Measurements from ENCODE around the gene ATE1. TPM values are rescaled to one million over a fixed set of nuclear protein-coding genes. Genes with fewer than 3 reads are reported as not detected.

Gene ATE1
- total and polyA plus RNA-seq, 9 donors = 8.9 to 36.6 (median 31.2) TPM

DNA sequence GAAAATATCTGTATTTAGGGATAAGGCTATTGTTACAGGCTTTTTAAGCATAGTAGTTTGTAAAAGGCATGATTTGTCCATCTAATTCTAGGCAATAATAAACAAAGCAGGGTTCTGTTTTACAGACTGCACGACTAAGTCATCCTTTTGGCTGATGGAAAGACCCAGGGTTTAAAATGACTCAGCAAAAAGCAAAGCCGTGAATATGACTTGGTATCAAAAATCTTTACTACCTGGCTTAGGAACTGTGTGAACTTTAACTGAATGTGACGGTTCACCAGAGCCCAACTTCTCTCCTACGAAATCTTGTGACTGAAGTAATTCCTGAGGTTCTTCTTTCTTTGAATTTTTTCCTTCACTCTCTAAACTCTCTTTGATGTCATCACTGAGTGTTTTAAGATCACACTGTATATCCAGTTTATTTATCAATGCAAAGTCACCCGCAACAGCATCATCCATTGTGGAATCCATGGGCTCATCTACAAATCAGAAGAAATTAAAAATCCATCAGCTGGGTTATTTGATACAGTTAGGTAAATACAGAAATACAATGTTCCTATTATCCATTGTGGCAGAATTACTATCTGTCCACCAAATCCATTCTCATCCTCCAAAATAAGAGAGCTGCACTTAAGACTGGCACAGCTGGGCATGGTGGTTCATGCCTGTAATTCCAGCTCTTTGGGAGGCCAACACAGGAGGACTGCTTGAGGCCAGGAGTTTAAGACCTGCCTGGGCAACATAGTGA lies 17.0 kb downstream of the ATE1 start:
- H3K4me3 ChIP-seq = no peak overlapping the region
- WGBS, 3 donors = 62 to 66% (median 64%) methylated on average over 5 of the region's 5 CpGs
- H3K9me3 ChIP-seq = no peaks in the 10 kb centered on the region
- H3K27ac ChIP-seq = no peak overlapping the region
- DNase-seq = no peak
- H3K36me3 ChIP-seq = no peaks in the 10 kb centered on the region
- no peaks in the 10 kb centered on the region for H3K27me3 ChIP-seq
- intact Hi-C loops (cut with DNase I) = no loop called here
- H3K4me1 ChIP-seq (ENCODE audit: insufficient read depth) = no peaks in the 10 kb centered on the region
- TF ChIP-seq EP300 (IDR thresholded peaks at IDR 0.05) (no peak), POLR2A (IDR thresholded peaks at IDR 0.05) (no peak)
- TF ChIP-seq, protein P1, sequence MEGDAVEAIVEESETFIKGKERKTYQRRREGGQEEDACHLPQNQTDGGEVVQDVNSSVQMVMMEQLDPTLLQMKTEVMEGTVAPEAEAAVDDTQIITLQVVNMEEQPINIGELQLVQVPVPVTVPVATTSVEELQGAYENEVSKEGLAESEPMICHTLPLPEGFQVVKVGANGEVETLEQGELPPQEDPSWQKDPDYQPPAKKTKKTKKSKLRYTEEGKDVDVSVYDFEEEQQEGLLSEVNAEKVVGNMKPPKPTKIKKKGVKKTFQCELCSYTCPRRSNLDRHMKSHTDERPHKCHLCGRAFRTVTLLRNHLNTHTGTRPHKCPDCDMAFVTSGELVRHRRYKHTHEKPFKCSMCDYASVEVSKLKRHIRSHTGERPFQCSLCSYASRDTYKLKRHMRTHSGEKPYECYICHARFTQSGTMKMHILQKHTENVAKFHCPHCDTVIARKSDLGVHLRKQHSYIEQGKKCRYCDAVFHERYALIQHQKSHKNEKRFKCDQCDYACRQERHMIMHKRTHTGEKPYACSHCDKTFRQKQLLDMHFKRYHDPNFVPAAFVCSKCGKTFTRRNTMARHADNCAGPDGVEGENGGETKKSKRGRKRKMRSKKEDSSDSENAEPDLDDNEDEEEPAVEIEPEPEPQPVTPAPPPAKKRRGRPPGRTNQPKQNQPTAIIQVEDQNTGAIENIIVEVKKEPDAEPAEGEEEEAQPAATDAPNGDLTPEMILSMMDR (IDR thresholded peaks at IDR 0.05) = no peak

DNA sequence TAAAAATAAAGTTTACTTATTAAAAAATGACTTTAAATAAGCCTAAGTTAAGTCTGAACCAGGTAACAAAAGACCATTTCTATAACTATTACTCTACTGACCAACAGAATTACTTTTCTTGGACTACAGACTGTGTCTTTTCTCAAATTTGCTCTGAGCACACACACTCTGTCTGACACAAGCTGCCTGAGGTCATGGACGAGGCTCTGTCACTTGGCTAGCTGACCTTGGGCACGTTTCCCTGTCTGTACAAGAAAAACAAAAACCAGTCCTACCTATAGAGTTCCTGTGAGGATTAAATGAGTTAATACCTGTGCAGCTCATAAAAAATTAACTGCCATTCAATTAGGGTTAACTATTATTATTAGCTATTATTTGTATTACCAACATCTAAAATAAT lies 22.9 kb downstream of the ATE1 start:
- no peaks in the 10 kb centered on the region for H3K27me3 ChIP-seq
- H3K4me1 ChIP-seq (ENCODE audit: insufficient read depth) = no peaks in the 10 kb centered on the region
- H3K27ac ChIP-seq = no peak overlapping the region
- no peak for DNase-seq
- H3K9me3 ChIP-seq = no peaks in the 10 kb centered on the region
- whole genome bisulfite sequencing, 3 donors = 13 to 36% (median 18%) methylated on average over 2 of the region's 2 CpGs
- H3K36me3 ChIP-seq = no peaks in the 10 kb centered on the region
- intact Hi-C loops (cut with DNase I) = loop anchor here (5.0 to 10.0 kb wide), 2 partner anchors 960 to 963 kb away; no protein-coding TSS in a partner anchor
- H3K4me3 ChIP-seq = no peak overlapping the region
- no peak for TF ChIP-seq EP300 (IDR thresholded peaks at IDR 0.05)
- no peak for TF ChIP-seq POLR2A (IDR thresholded peaks at IDR 0.05)
- TF ChIP-seq, protein P1 (IDR thresholded peaks at IDR 0.05) = no peak

DNA sequence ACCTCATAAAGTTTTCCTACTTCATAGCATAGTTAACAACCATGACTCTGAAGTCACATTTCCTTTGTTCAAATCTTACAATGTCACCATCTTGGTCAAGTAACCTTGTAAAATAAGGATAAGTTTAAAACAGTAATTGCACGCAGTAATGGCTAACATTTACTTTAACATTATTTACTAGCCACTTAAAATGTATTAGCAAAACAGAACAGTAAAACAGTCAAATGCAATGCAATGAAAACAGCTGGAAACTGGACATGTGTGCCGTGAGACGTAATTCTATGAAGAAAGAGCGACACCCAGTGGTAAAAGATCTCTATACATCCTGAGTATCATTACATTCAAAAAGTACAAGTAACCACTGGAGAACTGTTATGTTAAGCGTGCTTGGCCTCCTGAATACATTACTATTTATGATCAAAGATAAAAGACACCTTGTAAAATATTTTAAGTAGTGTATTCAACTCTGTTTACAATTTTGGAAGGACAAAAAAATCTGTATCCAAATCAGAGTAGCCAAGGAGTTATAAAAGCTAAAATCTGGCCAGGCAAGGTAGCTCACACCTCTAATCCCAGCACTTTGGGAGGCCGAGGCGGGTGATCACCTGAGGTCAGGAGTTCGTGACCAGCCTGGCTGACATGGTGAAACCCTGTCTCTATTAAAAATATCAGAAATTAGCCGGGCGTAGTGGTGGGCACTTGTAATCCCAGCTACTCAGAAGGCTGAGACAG lies 27.2 kb downstream of the ATE1 start:
- Histone ChIP-seq H3K27me3 (no peaks in the 10 kb centered on the region), H3K27ac (no peak overlapping the region), H3K4me3 (no peak overlapping the region), H3K4me1 (ENCODE audit: insufficient read depth) (no peaks in the 10 kb centered on the region), H3K9me3 (no peaks in the 10 kb centered on the region), H3K36me3 (no peaks in the 10 kb centered on the region)
- intact Hi-C loops (cut with DNase I) = loop anchor here (5.0 to 10.0 kb wide), 2 partner anchors 956 to 958 kb away; no protein-coding TSS in a partner anchor
- no peak for DNase-seq
- TF ChIP-seq, protein P1 (IDR thresholded peaks at IDR 0.05) = peak; percentile 41 to 60 (median 55)
- no peak for TF ChIP-seq POLR2A (IDR thresholded peaks at IDR 0.05)
- 44 to 48% (median 45%) methylated on average over 10 of the region's 10 CpGs for WGBS, 3 donors

DNA sequence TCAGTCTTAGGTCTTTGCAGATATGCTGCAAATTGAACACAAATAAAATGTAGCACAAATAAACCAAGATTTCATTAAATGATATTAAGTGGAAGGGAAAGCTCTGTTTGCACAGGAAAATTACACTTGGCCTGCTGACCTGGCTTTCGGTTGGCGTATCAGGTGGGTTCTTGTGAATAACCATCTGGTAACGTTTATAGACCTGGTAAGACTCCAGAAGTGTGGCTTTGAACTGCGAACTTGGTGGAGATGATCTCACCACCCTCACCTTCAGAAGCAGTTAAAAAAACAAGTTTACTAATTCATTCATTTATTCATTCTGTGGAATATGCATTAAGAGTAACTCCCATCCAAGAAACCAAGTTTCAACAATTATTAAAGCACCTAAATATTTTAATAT lies 28.1 kb downstream of the ATE1 start:
- no peak for DNase-seq
- intact Hi-C loops (cut with DNase I) = loop anchor here (5.0 to 10.0 kb wide), 2 partner anchors 955 to 957 kb away; no protein-coding TSS in a partner anchor
- no peaks in the 10 kb centered on the region for H3K36me3 ChIP-seq
- H3K27me3 ChIP-seq = no peaks in the 10 kb centered on the region
- TF ChIP-seq, protein P1 (IDR thresholded peaks at IDR 0.05) = no peak
- TF ChIP-seq EP300 (IDR thresholded peaks at IDR 0.05) (no peak), POLR2A (IDR thresholded peaks at IDR 0.05) (no peak)
- H3K9me3 ChIP-seq = no peaks in the 10 kb centered on the region
- H3K27ac ChIP-seq = no peak overlapping the region
- WGBS, 3 donors = 86 to 89% (median 87%) methylated on average over 4 of the region's 4 CpGs
- H3K4me1 ChIP-seq (ENCODE audit: insufficient read depth) = no peaks in the 10 kb centered on the region
- H3K4me3 ChIP-seq = no peak overlapping the region
